Right cardiac atrium (tissue), 5 donors: Measurements from ENCODE around the gene CACNA1F. TPM values are rescaled to one million over a fixed set of nuclear protein-coding genes. Genes with fewer than 3 reads are reported as not detected.
A peak's percentile ranks its signal among the peaks of the same experiment; 100 is the strongest.

Experiments
- ATAC-seq, 2 donors: fragments of 200-7000 bp; cut with Tn5 transposase; one replicate each; pipeline versions ENCODE4 v1.8.0 to v1.9.1; 2020; ENCODE audit warnings: moderate library complexity in 2 of 2, mild to moderate bottlenecking in 1 of 2
- DNase-seq, 3 donors: peaks; one replicate each; pipeline ENCODE4 v3.0.0-alpha.2; 2020
- H3K27ac ChIP-seq: one replicate; pipeline ENCODE4 v1.5.1; 2013; ENCODE audit warnings: mild to moderate bottlenecking, low read length, control low read depth, moderate library complexity
- H3K27me3 ChIP-seq: one replicate; pipeline ENCODE4 v1.6.1; 2013; ENCODE audit not compliant: control insufficient read depth, insufficient read depth
- H3K4me1 ChIP-seq: one replicate; pipeline ENCODE4 v1.6.1; 2013; ENCODE audit warnings: low read length; ENCODE audit not compliant: control insufficient read depth, insufficient read depth
- H3K4me3 ChIP-seq: one replicate; pipeline ENCODE4 v1.5.1; 2013; ENCODE audit warnings: low read length, control low read depth
- H3K9me3 ChIP-seq: one replicate; pipeline ENCODE4 v1.6.1; 2013; ENCODE audit warnings: low read length; ENCODE audit not compliant: control insufficient read depth
- WGBS: extraction: QIAGEN DNeasy Blood & Tissue Kit; methylation state at CpG from one replicate; pipeline ENCODE4 v1.1.7; 2013; 5-methylcytosine and 5-hydroxymethylcytosine counted together
- intact Hi-C, 4 donors: fragments of 100-400 bp; cut with DNase I; formaldehyde crosslinking; loops; one replicate each; pipeline versions ENCODE4 v1.11.0 to v1.14.0; 2022 to 2023
- polyA plus RNA-seq: library from polyadenylated mRNA; stranded (reverse); fragments of 200-250 nt; gene quantifications from one replicate; pipeline ENCODE4 v1.2.3, GENCODE V29; 2013
- total RNA-seq, 4 donors: library from RNA; stranded (reverse); fragmentation: NEBNext Ultra II Directional; extraction: Animal tissue kit (Norgen Biotek cat#: 25700); gene quantifications; one replicate each; pipeline ENCODE4 v1.2.1, GENCODE V29; 2021
- donor health status: healthy with polysubstance abuse.
- donor health status: DM: no; HTN: yes; CAD: no.
- donor health status: DM: no; HTN: no; CAD: no.
- donor health status: DM: no; HTN: yes; CAD: no; lungs with severe emphysema.
- donor health status: DM: yes; HTN: yes; CAD: no.

The CACNA1F gene
- total and polyA plus RNA-seq, 5 donors = 0.09 to 0.78 (median 0.18) TPM

DNA sequence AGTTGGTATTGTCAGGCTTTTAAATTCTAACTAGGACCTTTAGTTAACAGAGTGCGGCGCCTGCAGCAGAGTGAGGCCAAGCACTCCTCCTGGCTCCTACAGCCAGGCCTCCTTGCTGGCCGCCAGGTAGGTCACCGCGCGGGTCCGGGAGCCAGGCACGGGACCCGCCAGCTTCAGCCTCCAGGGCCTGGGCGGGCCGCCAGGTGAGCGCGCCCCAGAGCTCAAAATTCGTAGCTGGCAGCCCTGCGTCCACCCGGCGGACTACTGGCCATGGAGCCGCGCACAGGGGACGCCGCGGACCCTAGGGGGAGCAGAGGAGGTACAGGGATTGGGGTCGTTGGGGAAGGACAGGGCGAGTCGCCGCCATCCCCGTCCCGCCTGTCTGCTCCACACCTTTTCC lies 70.5 kb downstream of the CACNA1F start, which contains the start of gene MAGIX:
Gene MAGIX, plus strand, starts transcription at position 139 of the 400 bp plus-strand sequence. Its CDS starts 132 bp downstream, at position 271.
- no peaks in the 10 kb centered on the region for H3K27me3 ChIP-seq
- H3K27ac ChIP-seq = peak within 1 kb of the TSS; percentile 91
- peak within 1 kb of the TSS; percentile 37 for H3K4me3 ChIP-seq
- no peaks in the 10 kb centered on the region for H3K4me1 ChIP-seq
- DNase-seq = peak in 2 of 3 donors; percentile 67 to 69
- H3K9me3 ChIP-seq = no peaks in the 10 kb centered on the region
- intact Hi-C loops = no loop called here
- ATAC-seq = no peak
- WGBS = 64% methylated on average over 28 of the region's 28 CpGs

DNA sequence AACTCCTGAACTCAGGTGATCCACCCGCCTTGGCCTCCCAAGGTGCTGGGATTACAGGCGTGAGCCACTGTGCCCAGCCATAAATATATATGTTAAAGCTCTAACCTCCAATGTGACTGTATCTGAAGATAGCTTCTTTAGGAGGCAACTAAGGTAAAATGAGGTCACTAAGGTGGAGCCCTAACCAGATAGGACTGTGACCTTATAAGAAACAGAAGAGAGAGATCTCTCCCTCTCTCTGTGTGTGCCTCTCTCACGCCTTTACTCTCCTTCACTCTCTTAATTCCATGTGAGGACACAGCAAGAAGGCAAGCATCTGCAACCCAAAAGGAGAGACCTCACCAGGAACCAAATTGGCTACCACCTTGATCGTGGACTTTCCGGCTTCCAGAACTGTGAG lies 71.5 kb downstream of the CACNA1F start:
- Histone ChIP-seq H3K27me3 (no peaks in the 10 kb centered on the region), H3K9me3 (no peaks in the 10 kb centered on the region), H3K4me3 (no peak overlapping the region), H3K27ac (no peak overlapping the region), H3K4me1 (no peaks in the 10 kb centered on the region)
- intact Hi-C loops = no loop called here
- ATAC-seq (no peak), DNase-seq (no peak)
- 96% methylated on average over 5 of the region's 5 CpGs for WGBS

DNA sequence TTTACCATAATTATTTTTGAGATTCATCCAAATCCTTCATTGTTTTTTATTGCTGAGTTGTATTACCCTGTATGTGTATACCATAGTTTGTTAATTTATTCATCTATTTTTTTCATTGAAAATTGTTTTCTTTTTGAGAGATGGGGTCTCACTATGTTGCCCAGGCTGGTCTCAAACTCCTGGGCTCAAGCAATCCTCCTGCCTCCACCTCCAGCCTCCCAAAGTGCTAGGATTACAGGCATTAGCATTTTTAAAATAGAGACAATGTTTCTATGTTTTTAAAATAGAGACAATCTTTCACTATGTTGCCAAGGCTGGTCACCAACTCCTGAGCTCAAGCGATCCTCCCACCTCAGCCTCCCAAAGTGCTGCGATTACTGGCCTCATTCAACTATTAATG lies 72.2 kb downstream of the CACNA1F start:
- Histone ChIP-seq H3K9me3 (no peaks in the 10 kb centered on the region), H3K27me3 (no peaks in the 10 kb centered on the region), H3K4me3 (no peak overlapping the region), H3K27ac (no peak overlapping the region), H3K4me1 (no peaks in the 10 kb centered on the region)
- WGBS = 86% methylated on average over 2 of the region's 2 CpGs
- DNase-seq (no peak), ATAC-seq (no peak)
- intact Hi-C loops = no loop called here

DNA sequence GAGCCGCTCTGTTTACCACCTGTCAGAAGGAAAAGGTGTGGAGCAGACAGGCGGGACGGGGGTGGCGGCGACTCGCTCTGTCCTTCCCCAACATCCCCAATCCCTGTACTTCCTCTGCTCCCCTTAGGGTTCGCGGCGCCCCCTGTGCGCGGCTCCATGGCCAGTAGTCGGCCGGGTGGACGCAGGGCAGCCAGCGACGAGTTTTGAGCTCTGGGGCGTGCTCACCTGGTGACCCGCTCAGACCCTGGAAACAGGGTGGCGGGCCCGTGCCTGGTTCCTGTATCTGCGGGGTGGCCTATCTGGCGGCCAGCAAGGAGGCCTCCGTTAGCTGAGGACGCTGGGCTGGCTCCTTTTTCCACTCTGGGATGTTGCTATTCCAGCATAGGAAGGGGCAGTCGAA lies 75.9 kb downstream of the CACNA1F start:
- no peaks in the 10 kb centered on the region for H3K27me3 ChIP-seq
- no peaks in the 10 kb centered on the region for H3K4me1 ChIP-seq
- intact Hi-C loops = no loop called here
- WGBS = 71% methylated on average over 24 of the region's 25 CpGs
- no peak for DNase-seq
- H3K27ac ChIP-seq = no peak overlapping the region
- H3K9me3 ChIP-seq = no peaks in the 10 kb centered on the region
- no peak overlapping the region for H3K4me3 ChIP-seq
- no peak for ATAC-seq

DNA sequence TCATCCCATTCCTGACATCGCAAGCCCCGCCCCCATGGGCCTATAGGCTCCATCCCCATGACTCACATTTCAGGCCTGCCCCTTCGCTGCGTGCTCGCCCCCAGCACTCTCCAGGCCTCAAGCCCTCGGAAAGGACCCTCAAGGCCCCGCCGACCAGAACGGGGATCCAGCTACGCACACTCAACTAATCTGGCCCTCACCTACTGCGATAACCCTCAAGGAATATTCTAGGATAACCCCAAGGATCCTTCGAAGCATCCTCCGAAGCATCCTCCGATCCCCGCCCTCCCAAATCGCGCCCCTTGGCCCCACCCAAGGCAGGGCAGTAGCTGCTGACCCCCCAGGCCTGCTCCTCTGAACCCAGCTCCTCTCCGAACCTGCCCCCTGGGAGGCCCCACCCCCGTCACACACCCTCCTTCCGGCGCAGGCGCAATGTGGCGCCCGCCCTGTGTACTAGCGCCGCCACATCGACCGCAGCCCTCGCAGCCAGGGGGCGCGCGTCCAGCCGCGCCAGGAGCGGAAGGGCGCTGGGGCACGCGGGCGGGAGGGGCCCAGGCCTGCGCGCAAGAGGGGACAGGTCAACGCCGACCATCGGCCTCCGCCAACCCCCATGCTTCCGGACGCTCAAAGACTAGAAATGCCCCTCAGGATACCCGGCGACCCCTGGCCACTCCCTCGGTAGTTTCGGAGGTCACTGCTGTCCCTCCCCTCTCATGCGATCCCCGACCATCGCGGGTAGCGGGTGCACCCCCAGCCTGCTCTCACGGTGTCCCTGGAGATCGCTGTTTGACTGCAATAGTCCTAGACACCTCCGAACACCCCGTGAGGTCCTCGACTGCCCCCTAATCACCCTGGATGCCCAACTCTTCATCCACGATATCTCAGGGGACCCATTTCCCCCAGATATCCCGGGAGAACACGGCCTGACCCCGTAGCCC lies 77.0 kb downstream of the CACNA1F start:
- Histone ChIP-seq H3K27me3 (no peaks in the 10 kb centered on the region), H3K4me1 (no peaks in the 10 kb centered on the region), H3K27ac (peak overlapping the region; percentile 100), H3K9me3 (no peaks in the 10 kb centered on the region), H3K4me3 (peak overlapping the region; percentile 88)
- peak; percentile 95 to 96 for ATAC-seq
- peak; percentile 90 to 97 (median 96) for DNase-seq
- WGBS = 2% methylated on average over 65 of the region's 65 CpGs
- intact Hi-C loops = no loop called here

DNA sequence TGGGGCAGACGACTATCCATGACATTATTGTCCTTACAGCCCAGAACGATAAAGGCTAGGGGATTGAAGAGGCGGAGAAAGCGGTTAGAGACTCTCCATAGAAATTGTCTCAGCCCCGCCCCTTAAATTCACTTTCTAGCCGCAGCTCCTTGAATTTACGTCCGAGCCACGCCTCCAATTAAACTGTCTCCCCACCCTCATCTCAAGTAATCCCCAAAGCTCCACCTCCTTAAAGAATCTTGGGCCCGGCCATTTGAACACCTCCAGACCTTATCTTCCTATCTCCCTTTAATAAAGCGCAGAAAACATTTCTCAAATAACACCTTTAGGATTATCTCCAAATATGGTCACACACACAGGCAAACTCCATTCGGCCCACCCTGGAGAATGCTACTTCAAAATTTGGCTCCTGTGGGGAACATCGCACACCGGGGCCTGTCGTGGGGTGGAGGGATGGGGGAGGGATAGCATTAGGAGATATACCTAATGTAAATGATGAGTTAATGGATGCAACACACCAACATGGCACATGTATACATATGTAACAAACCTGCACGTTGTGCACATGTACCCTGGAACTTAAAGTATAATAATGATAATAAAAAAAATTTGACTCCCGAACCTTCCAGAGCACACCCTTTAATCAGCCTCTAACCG lies 77.8 kb downstream of the CACNA1F start:
- Histone ChIP-seq H3K27ac (peak overlapping the region; percentile 100), H3K4me1 (no peaks in the 10 kb centered on the region), H3K27me3 (no peaks in the 10 kb centered on the region), H3K9me3 (no peaks in the 10 kb centered on the region), H3K4me3 (peak overlapping the region; percentile 88)
- intact Hi-C loops = no loop called here
- peak; percentile 32 to 47 for ATAC-seq
- WGBS = 1% methylated on average over 18 of the region's 18 CpGs
- peak in 1 of 3 donors; percentile 54 for DNase-seq

Other genes starting within 250 kb of the CACNA1F start
- 10 to 100 TPM; 24.0 to 34.1 (median 27.8) TPM for gene GRIPAP1, start 231.1 kb downstream of the CACNA1F start, total RNA-seq
- gene GRIPAP1, start 231.1 kb downstream of the CACNA1F start, polyA plus RNA-seq = 20.6 TPM
- 10 to 100 TPM; 26.4 to 37.8 (median 28.3) TPM for gene TFE3, start 190.0 kb downstream of the CACNA1F start, total RNA-seq
- 21.4 TPM for gene TFE3, start 190.0 kb downstream of the CACNA1F start, polyA plus RNA-seq
- gene CCDC120, start 174.3 kb downstream of the CACNA1F start, total RNA-seq = 1 to 10 TPM; 1.6 to 2.7 (median 1.9) TPM
- 1.2 TPM for gene CCDC120, start 174.3 kb downstream of the CACNA1F start, polyA plus RNA-seq
- gene PRAF2, start 159.3 kb downstream of the CACNA1F start, total RNA-seq = 10 to 100 TPM; 14.2 to 20.2 (median 17.6) TPM
- 23.4 TPM for gene PRAF2, start 159.3 kb downstream of the CACNA1F start, polyA plus RNA-seq
- gene WDR45, start 153.5 kb downstream of the CACNA1F start, total RNA-seq = 10 to 100 TPM; 70.0 to 81.1 (median 79.8) TPM
- gene WDR45, start 153.5 kb downstream of the CACNA1F start, polyA plus RNA-seq = 82.5 TPM
- gene GPKOW, start 109.6 kb downstream of the CACNA1F start, total RNA-seq = 10 to 100 TPM; 17.4 to 20.1 (median 18.1) TPM
- 14.2 TPM for gene GPKOW, start 109.6 kb downstream of the CACNA1F start, polyA plus RNA-seq
- gene MAGIX, start 70.6 kb downstream of the CACNA1F start, total RNA-seq = 10 to 100 TPM in 3 of 4 donors, 1 to 10 TPM in 1; 9.0 to 16.6 (median 15.4) TPM
- gene MAGIX, start 70.6 kb downstream of the CACNA1F start, polyA plus RNA-seq = 16.5 TPM
- 10 to 100 TPM; 83.0 to 96.4 (median 87.0) TPM for gene PLP2, start 61.4 kb downstream of the CACNA1F start, total RNA-seq
- 89.0 TPM for gene PLP2, start 61.4 kb downstream of the CACNA1F start, polyA plus RNA-seq
- gene PRICKLE3, start 47.0 kb downstream of the CACNA1F start, total RNA-seq = 10 to 100 TPM in 3 of 4 donors, 1 to 10 TPM in 1; 9.0 to 12.1 (median 11.0) TPM
- gene PRICKLE3, start 47.0 kb downstream of the CACNA1F start, polyA plus RNA-seq = 8.5 TPM
- 1 to 10 TPM; 2.1 to 3.1 (median 2.4) TPM for gene SYP, start 33.1 kb downstream of the CACNA1F start, total RNA-seq
- 3.0 TPM for gene SYP, start 33.1 kb downstream of the CACNA1F start, polyA plus RNA-seq
- 10 to 100 TPM in 3 of 4 donors, 1 to 10 TPM in 1; 9.2 to 13.7 (median 12.2) TPM for gene CCDC22, start 2.1 kb upstream of the CACNA1F start, total RNA-seq
- gene CCDC22, start 2.1 kb upstream of the CACNA1F start, polyA plus RNA-seq = 8.5 TPM
- gene FOXP3, start 31.4 kb upstream of the CACNA1F start, total RNA-seq = under 1 TPM in 2 of 4 donors, not detected in 2; 0.09 to 0.28 TPM
- 0.05 TPM for gene FOXP3, start 31.4 kb upstream of the CACNA1F start, polyA plus RNA-seq
- 10 to 100 TPM; 23.8 to 29.3 (median 25.5) TPM for gene PPP1R3F, start 36.5 kb upstream of the CACNA1F start, total RNA-seq
- 23.5 TPM for gene PPP1R3F, start 36.5 kb upstream of the CACNA1F start, polyA plus RNA-seq
- not detected for gene GAGE10, start 70.3 kb upstream of the CACNA1F start, total RNA-seq
- not detected for gene GAGE10, start 70.3 kb upstream of the CACNA1F start, polyA plus RNA-seq
- gene GAGE12J, start 88.7 kb upstream of the CACNA1F start, total RNA-seq = not detected
- not detected for gene GAGE12J, start 88.7 kb upstream of the CACNA1F start, polyA plus RNA-seq
- not detected for gene GAGE13, start 98.2 kb upstream of the CACNA1F start, total RNA-seq
- not detected for gene GAGE13, start 98.2 kb upstream of the CACNA1F start, polyA plus RNA-seq